Natural killer cell (primary cell): Measurements from ENCODE around the gene KDM2B. TPM values are rescaled to one million over a fixed set of nuclear protein-coding genes. Genes with fewer than 3 reads are reported as not detected.

Experiments used
- ATAC-seq, 3 donors: fragments of 150-1000 bp in 2 of 3; fragments of 200-7000 bp in 1 of 3; cut with Tn5 transposase; 1 replicate in 1 of 3; 2 replicates in 2 of 3; pipeline ENCODE4 v1.10.0; 2021; ENCODE audit warnings: mild to moderate bottlenecking in 2 of 3, moderate library complexity in 2 of 3
- DNase-seq, 2 donors: peaks; one replicate each; pipeline versions ENCODE4 v3.0.0 to v3.0.0-alpha.2; 2013 to 2021; ENCODE audit warnings: mixed read lengths in 1 of 2
- H3K27ac ChIP-seq: one replicate; pipeline ENCODE4 v1.5.1; 2013; ENCODE audit warnings: mild to moderate bottlenecking, low read length
- H3K27me3 ChIP-seq: one replicate; pipeline ENCODE4 v1.6.1; 2013; ENCODE audit warnings: low read length; ENCODE audit not compliant: control insufficient read depth, insufficient read depth
- H3K36me3 ChIP-seq: one replicate; pipeline ENCODE4 v1.6.1; 2013; ENCODE audit warnings: low read length; ENCODE audit not compliant: control insufficient read depth, insufficient read depth
- H3K4me1 ChIP-seq: one replicate; pipeline ENCODE4 v1.6.1; 2013; ENCODE audit warnings: low read length; ENCODE audit not compliant: control insufficient read depth, insufficient read depth
- H3K4me3 ChIP-seq: one replicate; pipeline ENCODE4 v1.5.1; 2013; ENCODE audit warnings: low read length
- H3K9me3 ChIP-seq: one replicate; pipeline ENCODE4 v1.6.1; 2013; ENCODE audit warnings: low read length; ENCODE audit not compliant: control insufficient read depth, insufficient read depth
- H3K27ac Mint-ChIP-seq, 2 donors: one replicate each; pipeline ENCODE4 v1.8.0; 2022; ENCODE audit warnings: mild to moderate bottlenecking in 2 of 2, mixed read lengths in 2 of 2, moderate library complexity in 1 of 2
- H3K27me3 Mint-ChIP-seq, 2 donors: one replicate each; pipeline ENCODE4 v1.8.0; 2022; ENCODE audit warnings: low read depth in 2 of 2, mixed read lengths in 2 of 2
- H3K36me3 Mint-ChIP-seq: one replicate; pipeline ENCODE4 v1.8.0; 2022; ENCODE audit warnings: mixed read lengths
- H3K4me1 Mint-ChIP-seq, 2 donors: one replicate each; pipeline ENCODE4 v1.8.0; 2022; ENCODE audit warnings: mixed read lengths in 2 of 2
- H3K4me3 Mint-ChIP-seq: one replicate; pipeline ENCODE4 v1.8.0; 2022; ENCODE audit warnings: mild to moderate bottlenecking, moderate library complexity, mixed read lengths
- H3K9me3 Mint-ChIP-seq, 2 donors: one replicate each; pipeline ENCODE4 v1.8.0; 2022; ENCODE audit warnings: mixed read lengths in 2 of 2
- CTCF ChIP-seq: fragments of 200-600 bp; IDR thresholded peaks from one replicate; pipeline ENCODE4 v1.8.0; 2022; ENCODE audit warnings: antibody characterized with exemption
- WGBS: methylation state at CpG from one replicate; pipeline ENCODE4 v1.1.7; 2013; ENCODE audit warnings: missing lambda C conversion rate; ENCODE audit not compliant: insufficient coverage; 5-methylcytosine and 5-hydroxymethylcytosine counted together
- intact Hi-C: fragments of 100-400 bp; cut with micrococcal nuclease; formaldehyde crosslinking; loops from one replicate; pipeline ENCODE4 v1.14.2; 2022
- total RNA-seq, 4 donors: library from RNA; stranded (reverse); fragments of 120-200 nt in 1 of 4; gene quantifications; one replicate each; pipeline versions ENCODE4 v1.2.3 to v1.2.4, GENCODE V29; 2013 to 2022

Gene KDM2B
- total RNA-seq, 3 donors from 2014 or later (not counting 1 experiment from before 2014, with no cell fraction given) = 97.3 to 106 (median 98.1) TPM

DNA sequence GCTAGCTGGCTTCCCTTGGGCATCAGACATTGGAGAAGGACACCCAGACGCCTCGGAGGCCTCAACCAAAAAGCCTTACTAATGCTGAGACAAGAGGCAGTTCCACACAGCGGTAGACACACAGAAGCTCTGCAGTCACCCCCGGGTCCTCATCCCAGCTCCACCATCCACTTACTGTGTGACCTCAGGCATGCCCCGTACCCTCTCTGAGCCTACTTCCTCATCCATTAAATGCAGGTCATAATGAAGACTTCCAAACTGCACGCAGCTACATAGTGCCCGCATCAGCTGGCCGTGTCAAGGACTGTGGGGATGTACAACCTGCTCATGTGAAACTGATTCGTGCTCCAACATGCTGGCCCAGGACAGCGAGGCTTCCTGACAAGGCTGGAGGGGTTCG is 72.3 kb downstream of the KDM2B start:
- no peak for TF ChIP-seq CTCF
- 96% methylated on average over 11 of the region's 11 CpGs for WGBS
- Histone ChIP-seq H3K27ac (no peak overlapping the region), H3K4me1 (no peaks in the 10 kb centered on the region), H3K36me3 (peaks cover 19% of the 10 kb centered on the region), H3K9me3 (no peaks in the 10 kb centered on the region), H3K27me3 (no peaks in the 10 kb centered on the region), H3K4me3 (no peak overlapping the region)
- no peak overlapping the region for H3K27ac Mint-ChIP-seq
- DNase-seq = no peak
- H3K27me3 Mint-ChIP-seq = no peaks in the 10 kb centered on the region
- H3K36me3 Mint-ChIP-seq = no peaks in the 10 kb centered on the region
- intact Hi-C loops = no loop called here
- ATAC-seq = no peak
- peaks cover 0 to 3% of the 10 kb centered on the region in 2 donors for H3K4me1 Mint-ChIP-seq
- H3K9me3 Mint-ChIP-seq = no peaks in the 10 kb centered on the region
- no peak overlapping the region for H3K4me3 Mint-ChIP-seq

DNA sequence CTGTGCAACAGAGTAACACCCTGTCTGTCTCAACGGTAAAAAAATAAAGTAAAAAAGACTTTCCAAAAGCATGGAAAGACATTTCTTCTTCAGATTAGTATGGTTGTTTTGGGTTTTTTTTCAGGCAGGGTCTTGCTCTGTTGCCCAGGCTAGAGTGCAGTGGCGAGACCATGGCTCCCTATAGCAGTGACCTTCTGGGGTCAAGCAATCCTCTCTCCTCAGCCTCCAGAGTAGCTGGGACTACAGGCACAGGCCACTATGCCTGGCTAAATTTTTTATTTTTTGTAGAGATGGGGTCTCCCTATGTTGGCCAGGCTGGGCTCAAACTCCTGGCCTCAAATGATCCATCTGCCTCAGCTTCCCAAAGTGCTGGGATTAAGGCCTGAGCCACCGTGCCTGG is 72.8 kb downstream of the KDM2B start:
- no peaks in the 10 kb centered on the region for H3K36me3 Mint-ChIP-seq
- no peaks in the 10 kb centered on the region for H3K9me3 Mint-ChIP-seq
- no peaks in the 10 kb centered on the region for H3K27me3 ChIP-seq
- H3K27ac ChIP-seq = no peak overlapping the region
- no peaks in the 10 kb centered on the region for H3K27me3 Mint-ChIP-seq
- 96% methylated on average over 3 of the region's 3 CpGs for WGBS
- no peaks in the 10 kb centered on the region for H3K9me3 ChIP-seq
- no peak overlapping the region for H3K27ac Mint-ChIP-seq
- no peak overlapping the region for H3K4me3 ChIP-seq
- no peak for TF ChIP-seq CTCF
- intact Hi-C loops = no loop called here
- ATAC-seq (no peak), DNase-seq (no peak)
- H3K4me1 Mint-ChIP-seq = peaks cover 0 to 8% of the 10 kb centered on the region in 2 donors
- no peak overlapping the region for H3K4me3 Mint-ChIP-seq
- H3K36me3 ChIP-seq = peaks cover 17% of the 10 kb centered on the region
- peaks cover 5% of the 10 kb centered on the region for H3K4me1 ChIP-seq

DNA sequence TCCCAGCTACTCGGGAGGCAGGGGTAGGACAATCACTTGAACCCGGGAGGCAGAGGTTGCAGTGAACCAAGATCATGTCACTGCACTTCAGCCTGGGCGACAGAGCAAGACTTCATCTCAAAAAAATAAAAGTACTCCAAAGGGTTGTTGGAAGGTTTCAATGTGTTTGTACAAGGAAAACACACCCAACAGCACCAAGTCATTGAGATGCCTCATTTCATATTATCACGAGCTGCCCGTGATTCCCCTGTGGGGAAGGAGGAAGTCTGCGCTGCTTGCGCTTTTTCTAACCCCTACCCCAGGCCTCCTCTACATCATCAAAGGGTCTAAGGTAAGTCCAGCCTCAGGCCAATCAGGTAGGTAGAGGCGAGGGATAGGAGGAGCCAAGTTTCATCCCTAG is 73.6 kb downstream of the KDM2B start:
- 100% methylated on average over 3 of the region's 8 CpGs for WGBS
- Mint-ChIP-seq H3K4me3 (no peak overlapping the region), H3K36me3 (no peaks in the 10 kb centered on the region), H3K27me3 (no peaks in the 10 kb centered on the region), H3K9me3 (no peaks in the 10 kb centered on the region), H3K27ac (no peak overlapping the region), H3K4me1 (peaks cover 0 to 9% of the 10 kb centered on the region in 2 donors)
- TF ChIP-seq CTCF = no peak
- Histone ChIP-seq H3K9me3 (no peaks in the 10 kb centered on the region), H3K36me3 (peaks cover 17% of the 10 kb centered on the region), H3K4me3 (no peak overlapping the region), H3K27ac (no peak overlapping the region), H3K4me1 (peaks cover 13% of the 10 kb centered on the region), H3K27me3 (no peaks in the 10 kb centered on the region)
- intact Hi-C loops = no loop called here
- DNase-seq = no peak
- ATAC-seq = no peak

- Histone ChIP-seq H3K27ac (no peak overlapping the region), H3K9me3 (no peaks in the 10 kb centered on the region), H3K4me3 (no peak overlapping the region), H3K36me3 (peaks cover 17% of the 10 kb centered on the region), H3K27me3 (no peaks in the 10 kb centered on the region), H3K4me1 (peaks cover 25% of the 10 kb centered on the region)
- H3K36me3 Mint-ChIP-seq = no peaks in the 10 kb centered on the region
- intact Hi-C loops = no loop called here
- TF ChIP-seq CTCF = no peak
- no peak overlapping the region for H3K4me3 Mint-ChIP-seq
- H3K27ac Mint-ChIP-seq = no peak overlapping the region
- DNase-seq (no peak), ATAC-seq (no peak)
- peaks cover 0 to 14% of the 10 kb centered on the region in 2 donors for H3K4me1 Mint-ChIP-seq
- WGBS = 87% methylated on average over 3 of the region's 3 CpGs
- H3K9me3 Mint-ChIP-seq = no peaks in the 10 kb centered on the region
- H3K27me3 Mint-ChIP-seq = no peaks in the 10 kb centered on the region
Measured at GRCh38 chr12:121505513-121505912, 75.3 kb downstream of the KDM2B start.
